ENCODE results near the gene LMF1.

GRCh38 chr16:847681-848445 lies 122.9 kb downstream of the LMF1 start:
- TF ChIP-seq CTCF (IDR thresholded peaks at IDR 0.05; ENCODE audit: poor library complexity, severe bottlenecking) (no peak), EP300 (conservative IDR thresholded peaks at IDR 0.05; ENCODE audit: poor library complexity, severe bottlenecking) (no peak), POLR2AphosphoS5 (IDR thresholded peaks at IDR 0.05) (no peak), RAD21 (conservative IDR thresholded peaks at IDR 0.05) (no peak)

All from neural cell (in vitro differentiated cells).